ENCODE measurements around the gene RORB. TPM values are rescaled to one million over a fixed set of nuclear protein-coding genes. Genes with fewer than 3 reads are reported as not detected.

RORB gene
- total RNA-seq, 1 experiment from 2014 or later, result 8.7 TPM

DNA sequence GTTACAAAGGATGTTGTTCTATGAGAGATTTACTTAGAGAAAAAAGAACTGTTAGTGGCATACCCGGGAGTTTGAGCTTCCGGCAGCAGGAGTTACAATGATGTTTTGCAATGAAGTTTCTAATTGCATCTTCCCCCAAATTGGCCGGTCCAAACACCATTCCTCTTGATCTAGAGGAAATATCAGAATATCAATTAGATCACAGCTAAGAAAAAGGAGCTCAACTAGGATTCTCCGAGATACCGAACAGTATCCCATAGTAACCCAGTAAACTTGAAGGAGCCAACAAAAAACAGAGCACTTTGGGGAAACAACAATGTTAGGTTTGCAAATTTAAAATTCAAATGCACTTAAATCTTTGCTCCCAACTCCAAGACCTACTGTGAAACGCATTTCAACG is 231.0 kb downstream of the RORB start:
- no peaks in the 10 kb centered on the region for H3K27me3 Mint-ChIP-seq (ENCODE audit: low read depth)
- peak; percentile 25 for ATAC-seq

DNA sequence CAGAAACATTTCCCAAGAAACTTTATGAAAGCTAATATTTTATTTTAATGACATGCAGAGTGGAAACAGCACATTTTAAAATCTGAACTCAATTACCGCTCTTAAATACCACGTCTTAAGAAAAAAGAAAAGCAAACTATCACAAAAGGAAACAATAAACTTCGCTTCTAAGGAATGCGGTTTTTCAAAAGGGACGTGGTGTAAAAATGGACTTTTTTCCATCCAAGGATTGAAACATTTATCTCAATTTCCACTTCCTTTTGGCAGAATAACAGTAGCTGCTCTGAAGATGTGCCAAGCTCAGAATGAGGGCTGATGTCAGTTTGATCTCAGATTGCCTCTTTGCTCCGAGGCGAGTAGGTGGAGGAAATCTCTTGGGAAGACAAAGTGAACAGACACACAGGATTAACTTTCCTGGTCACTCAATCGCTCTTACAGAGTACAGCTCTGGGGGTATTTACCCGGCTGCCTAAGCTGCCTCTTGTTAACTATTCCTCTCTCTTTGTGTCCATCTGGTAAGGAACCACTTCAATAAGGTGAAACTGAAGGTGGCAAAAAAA is 232.1 kb downstream of the RORB start:
- ATAC-seq (peak; percentile 43; the same call in 1 of the 2 replicates), DNase-seq (ENCODE audit: low spot score) (no peak)
- H3K9me3 Mint-ChIP-seq, result no peaks in the 10 kb centered on the region
- peak overlapping the region; percentile 75; the same call in 1 of the 2 replicates for H3K27ac Mint-ChIP-seq
- no peak overlapping the region for H3K4me3 Mint-ChIP-seq
- H3K27me3 Mint-ChIP-seq (ENCODE audit: low read depth), result no peaks in the 10 kb centered on the region
- ChIA-PET CTCF (no interaction called here), POLR2A (no interaction called here)
- H3K36me3 Mint-ChIP-seq, result no peaks in the 10 kb centered on the region
- peaks cover 29% of the 10 kb centered on the region for H3K4me1 Mint-ChIP-seq
- TF ChIP-seq SMAD4 (CRISPR knock-in tag; IDR thresholded peaks at IDR 0.05) (no peak), SOX15 (CRISPR knock-in tag; IDR thresholded peaks at IDR 0.05) (no peak), SP1 (CRISPR knock-in tag; conservative IDR thresholded peaks at IDR 0.05) (no peak)

More for the DNA sequence above, 231.0 kb downstream of the RORB start:
- Mint-ChIP-seq H3K9me3 (no peaks in the 10 kb centered on the region), H3K4me3 (no peak overlapping the region), H3K27ac (no peak overlapping the region; the same call in 1 of the 2 replicates), H3K4me1 (peaks cover 29% of the 10 kb centered on the region), H3K36me3 (no peaks in the 10 kb centered on the region)
- ChIA-PET CTCF (interaction anchor here (2.6 kb wide), 1 partner anchor 14 kb away, joined by 12 read pairs; no protein-coding TSS in a partner anchor), POLR2A (no interaction called here)
- DNase-seq (ENCODE audit: low spot score), result no peak
- TF ChIP-seq, protein P1, sequence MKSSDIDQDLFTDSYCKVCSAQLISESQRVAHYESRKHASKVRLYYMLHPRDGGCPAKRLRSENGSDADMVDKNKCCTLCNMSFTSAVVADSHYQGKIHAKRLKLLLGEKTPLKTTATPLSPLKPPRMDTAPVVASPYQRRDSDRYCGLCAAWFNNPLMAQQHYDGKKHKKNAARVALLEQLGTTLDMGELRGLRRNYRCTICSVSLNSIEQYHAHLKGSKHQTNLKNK (CRISPR knock-in tag; IDR thresholded peaks at IDR 0.05), result no peak
- TF ChIP-seq NFYB (CRISPR knock-in tag; conservative IDR thresholded peaks at IDR 0.05; ENCODE audit: low read depth), result no peak
- TF ChIP-seq JUN (CRISPR knock-in tag; IDR thresholded peaks at IDR 0.05), result no peak
- TF ChIP-seq ZNF232 (CRISPR knock-in tag; IDR thresholded peaks at IDR 0.05), result no peak
- TF ChIP-seq, protein P2, sequence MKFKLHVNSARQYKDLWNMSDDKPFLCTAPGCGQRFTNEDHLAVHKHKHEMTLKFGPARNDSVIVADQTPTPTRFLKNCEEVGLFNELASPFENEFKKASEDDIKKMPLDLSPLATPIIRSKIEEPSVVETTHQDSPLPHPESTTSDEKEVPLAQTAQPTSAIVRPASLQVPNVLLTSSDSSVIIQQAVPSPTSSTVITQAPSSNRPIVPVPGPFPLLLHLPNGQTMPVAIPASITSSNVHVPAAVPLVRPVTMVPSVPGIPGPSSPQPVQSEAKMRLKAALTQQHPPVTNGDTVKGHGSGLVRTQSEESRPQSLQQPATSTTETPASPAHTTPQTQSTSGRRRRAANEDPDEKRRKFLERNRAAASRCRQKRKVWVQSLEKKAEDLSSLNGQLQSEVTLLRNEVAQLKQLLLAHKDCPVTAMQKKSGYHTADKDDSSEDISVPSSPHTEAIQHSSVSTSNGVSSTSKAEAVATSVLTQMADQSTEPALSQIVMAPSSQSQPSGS (CRISPR knock-in tag; IDR thresholded peaks at IDR 0.05; ENCODE audit: borderline replicate concordance, low read depth), result no peak
- TF ChIP-seq FOXP1 (CRISPR knock-in tag; IDR thresholded peaks at IDR 0.05; ENCODE audit: borderline replicate concordance), result no peak
- TF ChIP-seq, protein P3, sequence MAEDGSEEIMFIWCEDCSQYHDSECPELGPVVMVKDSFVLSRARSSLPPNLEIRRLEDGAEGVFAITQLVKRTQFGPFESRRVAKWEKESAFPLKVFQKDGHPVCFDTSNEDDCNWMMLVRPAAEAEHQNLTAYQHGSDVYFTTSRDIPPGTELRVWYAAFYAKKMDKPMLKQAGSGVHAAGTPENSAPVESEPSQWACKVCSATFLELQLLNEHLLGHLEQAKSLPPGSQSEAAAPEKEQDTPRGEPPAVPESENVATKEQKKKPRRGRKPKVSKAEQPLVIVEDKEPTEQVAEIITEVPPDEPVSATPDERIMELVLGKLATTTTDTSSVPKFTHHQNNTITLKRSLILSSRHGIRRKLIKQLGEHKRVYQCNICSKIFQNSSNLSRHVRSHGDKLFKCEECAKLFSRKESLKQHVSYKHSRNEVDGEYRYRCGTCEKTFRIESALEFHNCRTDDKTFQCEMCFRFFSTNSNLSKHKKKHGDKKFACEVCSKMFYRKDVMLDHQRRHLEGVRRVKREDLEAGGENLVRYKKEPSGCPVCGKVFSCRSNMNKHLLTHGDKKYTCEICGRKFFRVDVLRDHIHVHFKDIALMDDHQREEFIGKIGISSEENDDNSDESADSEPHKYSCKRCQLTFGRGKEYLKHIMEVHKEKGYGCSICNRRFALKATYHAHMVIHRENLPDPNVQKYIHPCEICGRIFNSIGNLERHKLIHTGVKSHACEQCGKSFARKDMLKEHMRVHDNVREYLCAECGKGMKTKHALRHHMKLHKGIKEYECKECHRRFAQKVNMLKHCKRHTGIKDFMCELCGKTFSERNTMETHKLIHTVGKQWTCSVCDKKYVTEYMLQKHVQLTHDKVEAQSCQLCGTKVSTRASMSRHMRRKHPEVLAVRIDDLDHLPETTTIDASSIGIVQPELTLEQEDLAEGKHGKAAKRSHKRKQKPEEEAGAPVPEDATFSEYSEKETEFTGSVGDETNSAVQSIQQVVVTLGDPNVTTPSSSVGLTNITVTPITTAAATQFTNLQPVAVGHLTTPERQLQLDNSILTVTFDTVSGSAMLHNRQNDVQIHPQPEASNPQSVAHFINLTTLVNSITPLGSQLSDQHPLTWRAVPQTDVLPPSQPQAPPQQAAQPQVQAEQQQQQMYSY (CRISPR knock-in tag; IDR thresholded peaks at IDR 0.05), result no peak
- TF ChIP-seq, protein P4, sequence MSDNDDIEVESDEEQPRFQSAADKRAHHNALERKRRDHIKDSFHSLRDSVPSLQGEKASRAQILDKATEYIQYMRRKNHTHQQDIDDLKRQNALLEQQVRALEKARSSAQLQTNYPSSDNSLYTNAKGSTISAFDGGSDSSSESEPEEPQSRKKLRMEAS (CRISPR knock-in tag; IDR thresholded peaks at IDR 0.05), result no peak
- TF ChIP-seq KAT7 (CRISPR knock-in tag; IDR thresholded peaks at IDR 0.05; ENCODE audit: borderline replicate concordance), result no peak
- TF ChIP-seq MYBL2 (CRISPR knock-in tag; IDR thresholded peaks at IDR 0.05), result no peak
- no peak for TF ChIP-seq TEAD1 (CRISPR knock-in tag; IDR thresholded peaks at IDR 0.05)
- TF ChIP-seq GTF2I (CRISPR knock-in tag; conservative IDR thresholded peaks at IDR 0.05), result no peak
- TF ChIP-seq, protein P5, sequence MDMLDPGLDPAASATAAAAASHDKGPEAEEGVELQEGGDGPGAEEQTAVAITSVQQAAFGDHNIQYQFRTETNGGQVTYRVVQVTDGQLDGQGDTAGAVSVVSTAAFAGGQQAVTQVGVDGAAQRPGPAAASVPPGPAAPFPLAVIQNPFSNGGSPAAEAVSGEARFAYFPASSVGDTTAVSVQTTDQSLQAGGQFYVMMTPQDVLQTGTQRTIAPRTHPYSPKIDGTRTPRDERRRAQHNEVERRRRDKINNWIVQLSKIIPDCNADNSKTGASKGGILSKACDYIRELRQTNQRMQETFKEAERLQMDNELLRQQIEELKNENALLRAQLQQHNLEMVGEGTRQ (CRISPR knock-in tag; IDR thresholded peaks at IDR 0.05), result no peak
- TF ChIP-seq, protein P6, sequence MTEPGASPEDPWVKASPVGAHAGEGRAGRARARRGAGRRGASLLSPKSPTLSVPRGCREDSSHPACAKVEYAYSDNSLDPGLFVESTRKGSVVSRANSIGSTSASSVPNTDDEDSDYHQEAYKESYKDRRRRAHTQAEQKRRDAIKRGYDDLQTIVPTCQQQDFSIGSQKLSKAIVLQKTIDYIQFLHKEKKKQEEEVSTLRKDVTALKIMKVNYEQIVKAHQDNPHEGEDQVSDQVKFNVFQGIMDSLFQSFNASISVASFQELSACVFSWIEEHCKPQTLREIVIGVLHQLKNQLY (CRISPR knock-in tag; IDR thresholded peaks at IDR 0.05), result no peak
- TF ChIP-seq CREB1 (CRISPR knock-in tag; IDR thresholded peaks at IDR 0.05), result no peak
- no peak for TF ChIP-seq NFATC4 (CRISPR knock-in tag; IDR thresholded peaks at IDR 0.05)
- TF ChIP-seq ELF4 (CRISPR knock-in tag; IDR thresholded peaks at IDR 0.05; ENCODE audit: low read depth), result no peak
- TF ChIP-seq OVOL2 (CRISPR knock-in tag; IDR thresholded peaks at IDR 0.05; ENCODE audit: borderline replicate concordance), result no peak
